WTC11 (cell line): ENCODE measurements around the gene TNFRSF11A. TPM values are rescaled to one million over a fixed set of nuclear protein-coding genes. Genes with fewer than 3 reads are reported as not detected.

Source experiments
- ATAC-seq: fragments of 200-7000 bp; cut with Tn5 transposase; 2 replicates; pipeline ENCODE4 v1.10.0; 2021; ENCODE audit warnings: mild to moderate bottlenecking, moderate library complexity
- CTCF ChIA-PET: fragments of 300-600 bp; sonication (Branson Sonifier 250); formaldehyde crosslinking; loops from one replicate; lab custom pipeline; 2021; ENCODE audit warnings: antibody characterized with exemption; lab: Charles Lee
- POLR2A ChIA-PET: fragments of 350-600 bp; sonication (Branson Sonifier 250); formaldehyde crosslinking; loops from one replicate; lab custom pipeline; 2021; ENCODE audit warnings: antibody characterized with exemption; lab: Charles Lee
- DNase-seq: peaks from one replicate; pipeline ENCODE4 v3.0.0; 2021; ENCODE audit warnings: low spot score
- H3K27ac Mint-ChIP-seq: 2 replicates; pipeline ENCODE4 v1.8.0; 2021; ENCODE audit warnings: mixed read lengths
- H3K27me3 Mint-ChIP-seq: 2 replicates; pipeline ENCODE4 v1.8.0; 2021; ENCODE audit warnings: low read depth, mild to moderate bottlenecking, moderate library complexity, mixed read lengths
- H3K36me3 Mint-ChIP-seq: 2 replicates; pipeline ENCODE4 v1.8.0; 2021; ENCODE audit warnings: mixed read lengths
- H3K4me1 Mint-ChIP-seq: 2 replicates; pipeline ENCODE4 v1.8.0; 2022; ENCODE audit warnings: mixed read lengths
- H3K4me3 Mint-ChIP-seq: 2 replicates; pipeline ENCODE4 v1.8.0; 2021; ENCODE audit warnings: mild to moderate bottlenecking, moderate library complexity, mixed read lengths
- H3K9me3 Mint-ChIP-seq: 2 replicates; pipeline ENCODE4 v1.8.0; 2021; ENCODE audit warnings: mixed read lengths
- CDX4 ChIP-seq: fragments of 250-450 bp; sonication (Bioruptor Pico); IDR thresholded peaks from 2 replicates; pipeline ENCODE4 v1.9.0; 2021; ENCODE audit warnings: moderate library complexity, mild to moderate bottlenecking, inconsistent platforms, borderline replicate concordance
- CREM ChIP-seq: sonication (generic); formaldehyde crosslinking; IDR thresholded peaks from 2 replicates; pipeline ENCODE4 v1.8.1; 2022; ENCODE audit warnings: mild to moderate bottlenecking, missing genetic modification reagents, moderate library complexity
- CTCF ChIP-seq: fragments of 200-600 bp; IDR thresholded peaks from 2 replicates; pipeline ENCODE4 v1.8.0; 2022; ENCODE audit warnings: antibody characterized with exemption
- FOXP1 ChIP-seq: sonication (generic); formaldehyde crosslinking; IDR thresholded peaks from 2 replicates; pipeline ENCODE4 v1.8.0; 2022; ENCODE audit warnings: missing genetic modification reagents, mild to moderate bottlenecking, moderate library complexity, borderline replicate concordance
- GABPB1 ChIP-seq: sonication (generic); formaldehyde crosslinking; IDR thresholded peaks from 2 replicates; pipeline ENCODE4 v1.8.1; 2023; ENCODE audit warnings: mild to moderate bottlenecking, missing genetic modification reagents
- JAZF1 ChIP-seq: fragments of 250-450 bp; sonication (Bioruptor Pico); IDR thresholded peaks from 2 replicates; pipeline ENCODE4 v1.9.0; 2021; ENCODE audit warnings: moderate library complexity, mild to moderate bottlenecking, inconsistent platforms
- MAX ChIP-seq: sonication (generic); formaldehyde crosslinking; IDR thresholded peaks from 2 replicates; pipeline ENCODE4 v1.8.0; 2022; ENCODE audit warnings: mild to moderate bottlenecking, missing genetic modification reagents
- NFE2L1 ChIP-seq: sonication (generic); formaldehyde crosslinking; IDR thresholded peaks from 2 replicates; pipeline ENCODE4 v1.8.1; 2023; ENCODE audit warnings: missing genetic modification reagents
- NFYB ChIP-seq: sonication (generic); formaldehyde crosslinking; conservative IDR thresholded peaks from 2 replicates; pipeline ENCODE4 v1.8.0; 2022; ENCODE audit warnings: low read depth, missing genetic modification reagents
- PRDM15 ChIP-seq: sonication (generic); formaldehyde crosslinking; IDR thresholded peaks from 2 replicates; pipeline ENCODE4 v1.8.0; 2022; ENCODE audit warnings: missing genetic modification reagents
- USF2 ChIP-seq: sonication (generic); formaldehyde crosslinking; IDR thresholded peaks from 2 replicates; pipeline ENCODE4 v1.8.1; 2023; ENCODE audit warnings: mild to moderate bottlenecking, missing genetic modification reagents, moderate library complexity
- ZMAT4 ChIP-seq: fragments of 250-450 bp; sonication (Bioruptor Pico); IDR thresholded peaks from 2 replicates; pipeline ENCODE4 v1.9.0; 2021; ENCODE audit warnings: mild to moderate bottlenecking
- ZNF121 ChIP-seq: sonication (generic); formaldehyde crosslinking; IDR thresholded peaks from 2 replicates; pipeline ENCODE4 v1.8.0; 2023; ENCODE audit warnings: missing genetic modification reagents
- ZNF138 ChIP-seq: sonication (generic); formaldehyde crosslinking; conservative IDR thresholded peaks from 2 replicates; pipeline ENCODE4 v1.8.1; 2022; ENCODE audit warnings: mild to moderate bottlenecking, moderate library complexity, missing genetic modification reagents
- ZNF219 ChIP-seq: sonication (generic); formaldehyde crosslinking; IDR thresholded peaks from 2 replicates; pipeline ENCODE4 v1.8.0; 2023; ENCODE audit warnings: missing genetic modification reagents, mild to moderate bottlenecking, borderline replicate concordance
- total RNA-seq: library from RNA; stranded (reverse); gene quantifications from 3 replicates; pipeline ENCODE4 v1.2.3, GENCODE V29; 2021

The TNFRSF11A gene
- total RNA-seq, 1 experiment from 2014 or later, result 4.9 TPM

- TF ChIP-seq CDX4 (CRISPR knock-in tag) (no peak), CTCF (no peak), NFE2L1 (peak; percentile 59; the same call in 1 of the 2 replicates), JAZF1 (CRISPR knock-in tag) (no peak), USF2 (CRISPR knock-in tag) (no peak), GABPB1 (CRISPR knock-in tag) (no peak), ZNF121 (CRISPR knock-in tag) (no peak), PRDM15 (no peak), ZNF219 (no peak), CREM (CRISPR knock-in tag) (no peak), ZMAT4 (CRISPR knock-in tag) (no peak), FOXP1 (CRISPR knock-in tag) (no peak), NFYB (no peak)
Measured at GRCh38 chr18:62323483-62324180, 1.5 kb upstream of the TNFRSF11A start (continued).

GRCh38 chr18:62324181-62324828, 805 bp upstream of the TNFRSF11A start:
- Mint-ChIP-seq H3K4me1 (peaks cover 53% of the 10 kb centered on the region), H3K9me3 (no peaks in the 10 kb centered on the region), H3K27ac (no peak overlapping the region), H3K4me3 (peak overlapping the region; percentile 72), H3K27me3 (peaks cover 55% of the 10 kb centered on the region), H3K36me3 (no peaks in the 10 kb centered on the region)
- no peak for DNase-seq
- CTCF ChIA-PET, result interaction anchor here (0.6 to 2.8 kb wide), 16 partner anchors 9 to 262 kb away, joined by 3 to 10 read pairs (median 6); partner anchors contain the start of gene ZCCHC2
- ATAC-seq, result peak; percentile 4
- POLR2A ChIA-PET, result no interaction called here
- TF ChIP-seq MAX (CRISPR knock-in tag) (no peak), ZNF121 (CRISPR knock-in tag) (peak; percentile 41; the same call in 1 of the 2 replicates), ZNF138 (CRISPR knock-in tag) (0 out of 2 replicates have a peak, but pooled peaks have one; percentile 14)
